ENCODE results near the gene NUP153.
"Not testable (repeated sequence)": the region's sequence is repeated elsewhere in the genome, so short reads cannot be mapped to it uniquely, and the experiment has no call there.

Gene NUP153

GRCh38 chr6:17706580-17707370 is at the start of gene NUP153:
TSS of gene NUP153 (minus strand) at chr6:17706925. CDS start at chr6:17706387, 538 bp downstream.
- peak; percentile 99 for DNase-seq

DNA sequence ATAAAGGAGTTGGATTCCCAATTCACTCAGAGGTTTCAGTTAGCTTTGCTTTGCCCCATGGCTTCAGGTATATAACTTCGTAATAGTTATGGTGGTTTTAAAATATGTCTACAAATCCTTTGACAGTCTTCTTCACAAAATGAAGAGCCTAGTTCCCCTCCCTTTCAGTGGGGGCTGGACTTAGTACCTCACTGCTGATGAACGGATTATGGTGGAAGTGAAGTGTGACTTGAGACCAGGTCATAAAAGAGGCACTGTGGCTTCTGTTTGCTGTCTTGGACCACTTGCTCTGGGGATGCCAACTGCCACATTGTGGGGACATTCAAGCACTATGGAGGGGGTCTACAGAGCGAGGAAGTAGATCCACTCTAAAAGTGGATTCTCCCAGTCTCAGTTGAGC is 47.5 kb upstream of the NUP153 start:
- no peak for DNase-seq

DNA sequence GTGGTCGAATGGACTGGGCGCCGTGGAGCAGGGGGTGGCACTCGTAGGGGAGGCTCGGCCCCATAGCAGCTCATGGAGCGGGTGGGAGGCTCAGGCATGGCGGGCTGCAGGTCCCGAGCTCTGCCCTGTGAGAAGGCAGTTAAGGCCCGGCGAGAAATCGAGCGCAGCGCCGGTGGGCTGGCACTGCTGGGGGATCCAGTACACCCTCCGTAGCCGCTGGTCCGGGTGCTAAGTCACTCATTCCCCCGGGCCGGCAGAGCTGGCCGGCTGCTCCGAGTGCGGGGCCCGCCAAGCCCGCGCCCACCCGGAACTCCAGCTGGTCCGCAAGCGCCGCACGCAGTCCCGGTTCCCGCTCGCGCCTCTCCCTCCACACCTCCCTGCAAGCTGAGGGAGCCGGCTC is 38.6 kb upstream of the NUP153 start:
- DNase-seq, result not testable (repeated sequence)

GRCh38 chr6:17744757-17745308 is 38.1 kb upstream of the NUP153 start:
- DNase-seq, result not testable (repeated sequence)

GRCh38 chr6:17744019-17744756 is 37.5 kb upstream of the NUP153 start:
- DNase-seq, result no peak

- no peak for DNase-seq
Observed at GRCh38 chr6:17741507-17741906, 34.8 kb upstream of the NUP153 start.

GRCh38 chr6:17740559-17741220 is 34.0 kb upstream of the NUP153 start:
- DNase-seq, result no peak

- no peak for DNase-seq
Observed at GRCh38 chr6:17737704-17738252, 31.1 kb upstream of the NUP153 start.

- DNase-seq, result not testable (repeated sequence)
Observed at GRCh38 chr6:17735311-17735710, 28.6 kb upstream of the NUP153 start.

DNA sequence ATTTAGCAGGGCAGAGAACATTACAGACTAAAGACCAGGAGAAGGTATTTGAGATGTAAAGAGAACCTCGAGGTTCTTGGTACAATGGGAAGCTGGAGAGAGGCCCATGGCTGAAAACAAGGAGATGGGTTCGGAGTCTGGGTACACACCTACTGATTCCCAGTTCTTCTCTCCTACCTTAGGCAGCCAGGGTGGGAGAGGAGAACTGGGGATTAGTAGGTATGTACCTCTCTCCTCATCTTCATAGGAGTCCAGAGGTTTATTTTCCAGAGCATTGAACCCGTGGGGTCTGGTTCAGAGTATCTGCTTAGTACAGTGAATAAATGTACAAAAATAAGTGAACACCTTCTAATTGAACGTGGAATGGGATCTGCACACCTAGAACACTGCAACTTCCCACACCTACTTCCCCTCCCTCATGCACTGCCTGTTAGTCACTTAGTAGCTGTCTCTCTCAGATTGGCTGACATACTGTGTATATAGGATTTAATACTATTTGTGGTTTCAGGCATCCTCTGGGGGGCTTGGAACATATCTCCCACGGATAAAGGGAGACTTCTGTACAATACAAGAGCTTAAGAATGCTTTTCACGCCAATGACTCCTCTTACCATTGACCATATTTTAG is 23.5 kb upstream of the NUP153 start:
- no peak for DNase-seq

DNA sequence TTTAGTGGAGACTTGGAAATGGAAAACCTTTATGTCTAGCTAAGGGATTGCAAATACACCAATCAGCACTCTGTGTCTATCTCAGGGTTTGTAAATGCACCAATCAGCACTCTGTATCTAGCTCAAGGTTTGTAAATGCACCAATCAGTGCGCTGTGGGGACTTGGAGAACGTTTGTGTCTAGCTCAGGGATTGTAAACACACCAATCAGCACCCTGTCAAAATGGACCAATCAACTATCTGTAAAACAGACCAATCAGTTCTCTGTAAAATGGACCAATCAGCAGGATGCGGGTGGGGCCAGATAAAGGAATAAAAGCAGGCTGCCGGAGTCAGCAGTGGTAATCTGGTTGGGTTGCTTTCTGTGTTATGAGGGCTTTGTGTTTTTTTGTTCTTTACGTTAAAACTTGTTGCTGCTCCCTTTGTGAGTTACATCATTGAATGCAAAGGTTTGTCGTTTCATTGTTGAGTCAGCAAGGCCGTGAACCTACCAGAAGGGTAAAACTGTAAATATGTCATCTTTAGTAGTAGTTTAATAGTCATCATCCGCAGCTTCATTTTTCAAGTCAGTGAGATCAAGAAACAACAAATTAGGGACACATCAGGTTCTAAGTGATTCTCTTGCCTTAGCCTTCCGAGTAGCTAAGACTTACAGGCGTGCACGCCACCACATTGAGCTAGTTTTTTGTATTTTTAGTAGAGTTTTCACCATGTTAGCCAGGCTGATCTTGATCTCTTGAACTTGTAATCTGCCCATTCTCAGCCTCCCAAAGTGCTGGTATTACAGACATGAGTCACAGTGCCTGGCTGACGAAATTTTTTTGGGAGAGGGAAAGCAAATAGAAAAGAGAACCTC is 22.7 kb upstream of the NUP153 start:
- no peak for DNase-seq

- DNase-seq, result no peak
Observed at GRCh38 chr6:17728551-17729222, 22.0 kb upstream of the NUP153 start.

DNA sequence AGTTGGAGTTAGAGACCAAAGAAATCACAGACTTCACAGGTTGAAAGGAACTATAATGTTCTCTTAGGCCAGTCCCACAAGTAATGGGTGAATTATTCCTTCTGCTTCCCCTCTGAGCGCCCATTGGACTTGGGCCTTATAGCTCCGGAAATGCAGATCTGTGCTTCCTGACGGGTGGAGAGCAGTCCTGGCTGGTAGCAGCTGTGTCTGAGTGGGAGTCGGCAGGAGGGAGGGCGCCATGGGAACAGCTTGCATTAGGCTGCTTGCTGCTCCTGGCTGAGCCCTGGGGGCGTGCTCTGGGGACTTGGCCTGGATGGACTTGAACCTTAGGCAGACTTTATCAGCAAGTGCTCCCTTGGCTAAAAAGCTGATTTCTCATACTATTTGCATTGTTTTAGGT is 18.4 kb upstream of the NUP153 start:
- no peak for DNase-seq

DNA sequence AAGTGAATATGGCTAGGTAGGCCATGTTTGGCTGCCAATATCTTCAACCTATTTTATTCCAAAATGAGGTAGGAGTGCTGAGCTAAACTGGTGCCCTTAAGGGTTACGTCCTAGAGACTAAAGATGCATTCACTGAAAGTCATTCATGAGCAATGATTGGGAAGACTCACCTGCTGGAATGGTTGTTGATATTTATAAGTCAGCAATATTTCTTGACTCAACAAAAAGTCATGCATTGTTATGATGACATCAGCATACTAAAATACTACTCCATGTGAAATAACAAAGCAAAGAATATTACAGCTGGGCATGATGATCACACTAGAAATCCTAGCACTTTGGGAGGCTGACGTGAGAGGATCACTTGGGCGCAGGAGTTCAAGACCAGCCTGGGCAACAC is 17.6 kb upstream of the NUP153 start:
- DNase-seq, result no peak

DNA sequence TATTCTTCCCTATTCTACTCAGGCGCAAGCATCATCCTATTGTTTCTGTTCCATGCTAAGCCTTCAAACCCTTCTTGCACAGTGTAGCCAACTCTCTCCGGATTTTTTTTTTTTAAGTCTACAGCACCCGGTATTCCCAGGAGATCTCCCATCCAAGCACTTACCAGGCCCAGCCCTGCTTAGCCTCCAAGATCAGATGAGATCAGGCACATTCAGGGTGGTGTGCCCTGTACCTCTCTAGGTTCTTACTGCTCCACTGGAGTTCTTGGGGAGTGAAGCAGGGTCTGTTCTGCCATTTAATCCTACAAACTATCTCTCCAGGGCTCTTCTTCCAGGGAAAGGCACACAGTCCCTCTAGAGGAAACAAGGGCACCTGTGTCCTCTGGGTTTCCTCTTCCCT is 14.9 kb upstream of the NUP153 start:
- DNase-seq, result no peak

DNA sequence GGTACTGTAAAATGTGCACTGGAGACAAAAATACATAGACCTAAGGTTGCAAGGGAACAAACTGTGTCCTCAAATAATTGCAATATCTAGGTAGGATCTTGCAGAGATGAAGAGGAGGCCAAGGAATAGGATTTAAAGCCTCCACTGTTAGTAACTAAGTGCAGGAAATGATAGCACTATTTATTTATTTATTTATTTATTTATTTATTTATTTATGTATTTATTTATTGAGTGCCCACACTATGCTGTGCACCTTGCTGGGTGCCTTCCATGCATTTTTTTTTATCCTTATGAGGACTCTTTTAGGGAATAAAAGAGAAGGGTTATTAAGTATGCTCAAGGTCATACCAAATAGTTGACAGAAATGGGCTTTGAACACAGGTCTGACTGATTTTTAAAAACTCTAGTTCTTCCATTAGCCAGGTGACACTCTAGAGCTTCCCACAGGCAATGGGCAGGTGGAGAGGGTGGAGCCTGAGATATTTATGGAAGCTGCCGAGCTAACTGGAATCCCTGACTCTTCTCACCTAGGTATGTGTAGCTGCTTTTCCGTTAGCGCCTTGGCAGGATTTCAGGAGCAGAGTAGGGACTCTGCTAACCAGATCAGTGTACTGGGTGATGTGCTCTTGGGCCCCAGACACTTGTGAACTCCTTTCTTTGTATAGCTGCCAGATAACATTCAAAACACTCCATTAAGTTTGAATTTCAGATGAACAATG is 12.8 kb upstream of the NUP153 start:
- no peak for DNase-seq

DNA sequence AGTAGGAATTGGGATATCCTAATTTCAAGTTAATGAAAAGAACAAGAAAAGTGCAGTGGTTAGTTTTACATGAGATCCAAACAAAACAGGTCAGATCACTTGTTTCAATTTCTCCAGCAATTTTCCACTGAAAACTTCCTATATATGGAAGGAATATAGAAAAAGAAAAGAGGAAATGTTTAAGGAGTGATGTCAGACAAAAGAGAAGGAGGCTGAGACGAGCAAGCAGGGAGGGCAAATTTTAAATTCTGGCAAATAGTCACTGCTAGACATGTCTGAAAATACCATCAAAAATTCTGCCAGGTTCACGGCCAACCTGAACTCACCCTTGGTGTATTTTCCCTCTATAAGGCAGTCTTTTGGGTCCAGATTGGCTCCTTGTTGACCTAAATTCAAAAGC is 9.5 kb upstream of the NUP153 start:
- DNase-seq, result no peak

GRCh38 chr6:17714879-17715851 is 8.4 kb upstream of the NUP153 start:
- peak; percentile 81 for DNase-seq

GRCh38 chr6:17714177-17714576 is 7.5 kb upstream of the NUP153 start:
- no peak for DNase-seq

Measured in activated CD4-positive, alpha-beta T cell treated with anti-CD3 and anti-CD28 coated beads, Interleukin-2, Interleukin-6, amounts not matched to agents 100 ng/mL and 50 ng/mL, durations not matched to agents 16 hours and 8 hours (primary cell).